OCI-LY7 (cell line): ENCODE data around the gene FGFBP2.

Experiments
- EZH2phosphoT487 ChIP-seq: fragments of 200-600 bp; sonication (generic); IDR thresholded peaks from 2 replicates; pipeline ENCODE4 v1.6.1; 2018; ENCODE audit warnings: low read depth, borderline replicate concordance, mild to moderate bottlenecking, mixed run types, antibody characterized with exemption, low read length, moderate library complexity, mixed read lengths
- TF ChIP-seq, protein P1 (sequence below): fragments of 200-600 bp; sonication (generic); conservative IDR thresholded peaks from 2 replicates; pipeline ENCODE4 v1.5.1; 2014; ENCODE audit warnings: mild to moderate bottlenecking, antibody characterized with exemption, low read length, moderate library complexity, mixed read lengths

DNA sequence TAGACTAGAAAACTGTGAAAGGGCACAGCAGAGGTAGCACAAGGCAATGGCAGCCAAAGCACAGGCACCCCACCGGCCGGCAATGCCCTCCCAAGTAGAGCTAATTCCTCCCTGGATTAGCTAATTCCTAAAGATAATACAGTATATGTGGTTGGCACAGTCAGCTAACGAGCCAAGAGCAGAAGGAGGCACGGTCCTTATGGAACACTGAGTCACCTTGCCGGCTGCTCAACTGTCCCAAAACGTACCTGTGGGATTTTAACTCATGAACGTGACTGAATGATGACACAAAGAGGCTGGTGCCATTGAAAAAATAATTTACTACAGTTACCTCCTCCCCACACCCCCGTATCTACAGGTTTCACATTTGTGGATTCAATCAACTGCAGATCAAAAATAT is 15.3 kb downstream of the FGFBP2 start:
- TF ChIP-seq, protein P1, sequence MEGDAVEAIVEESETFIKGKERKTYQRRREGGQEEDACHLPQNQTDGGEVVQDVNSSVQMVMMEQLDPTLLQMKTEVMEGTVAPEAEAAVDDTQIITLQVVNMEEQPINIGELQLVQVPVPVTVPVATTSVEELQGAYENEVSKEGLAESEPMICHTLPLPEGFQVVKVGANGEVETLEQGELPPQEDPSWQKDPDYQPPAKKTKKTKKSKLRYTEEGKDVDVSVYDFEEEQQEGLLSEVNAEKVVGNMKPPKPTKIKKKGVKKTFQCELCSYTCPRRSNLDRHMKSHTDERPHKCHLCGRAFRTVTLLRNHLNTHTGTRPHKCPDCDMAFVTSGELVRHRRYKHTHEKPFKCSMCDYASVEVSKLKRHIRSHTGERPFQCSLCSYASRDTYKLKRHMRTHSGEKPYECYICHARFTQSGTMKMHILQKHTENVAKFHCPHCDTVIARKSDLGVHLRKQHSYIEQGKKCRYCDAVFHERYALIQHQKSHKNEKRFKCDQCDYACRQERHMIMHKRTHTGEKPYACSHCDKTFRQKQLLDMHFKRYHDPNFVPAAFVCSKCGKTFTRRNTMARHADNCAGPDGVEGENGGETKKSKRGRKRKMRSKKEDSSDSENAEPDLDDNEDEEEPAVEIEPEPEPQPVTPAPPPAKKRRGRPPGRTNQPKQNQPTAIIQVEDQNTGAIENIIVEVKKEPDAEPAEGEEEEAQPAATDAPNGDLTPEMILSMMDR: no peak
- no peak for TF ChIP-seq EZH2phosphoT487
